ENCODE measurements around the gene HSPA12A. TPM values are rescaled to one million over a fixed set of nuclear protein-coding genes. Genes with fewer than 3 reads are reported as not detected.

HSPA12A gene
- total and polyA plus RNA-seq, 2 of the 13 experiments (the other 11 are each of a cell fraction or from before 2014, with no cell fraction given), result 6.4 to 13.6 TPM

DNA sequence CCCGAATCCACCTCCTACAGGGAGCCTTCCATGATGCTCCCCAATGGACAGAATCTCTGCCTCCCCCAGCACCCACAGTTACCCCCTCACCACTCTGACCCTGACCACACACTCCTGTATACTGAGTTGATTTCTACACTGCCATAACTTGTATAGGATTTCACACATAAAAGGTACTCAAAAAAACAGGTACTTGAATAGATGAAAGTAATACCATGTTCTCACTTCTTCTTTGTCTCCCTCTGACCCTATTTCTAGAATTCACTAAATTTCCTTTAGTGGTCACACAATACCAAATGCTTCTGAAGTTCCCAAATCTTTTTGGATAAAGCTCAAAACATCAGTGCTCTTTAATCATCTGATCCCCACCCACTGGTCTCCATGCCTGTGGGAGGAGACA lies 45.4 kb downstream of the HSPA12A start:
- no TSS peak for BruUV-seq (replicated peaks)
- Histone ChIP-seq H3K79me2 (ENCODE audit: insufficient read depth, low read length) (no peaks in the 10 kb centered on the region), H3K36me3 (replicated peaks in 1 of 2; ENCODE audit: control insufficient read depth in 1 of 2, insufficient read depth in 2 of 2, low read length in 2 of 2) (no peaks in the 10 kb centered on the region), H2AFZ (ENCODE audit: low read length) (no peak overlapping the region), H3K4me3 (replicated peaks in 1 of 3; ENCODE audit: insufficient read depth in 1 of 3, low read depth in 2 of 3, low read length in 3 of 3) (no peak overlapping the region), H3K9ac (ENCODE audit: insufficient read depth, low read depth, low read length) (no peak overlapping the region), H3K4me2 (ENCODE audit: low read depth, low read length) (no peak overlapping the region), H3K4me1 (ENCODE audit: insufficient read depth, low read length) (peaks cover 23% of the 10 kb centered on the region), H3K27me3 (ENCODE audit: control insufficient read depth in 1 of 2, insufficient read depth in 2 of 2, low read length in 2 of 2) (no peaks in the 10 kb centered on the region), H3K27ac (ENCODE audit: extremely low read length, insufficient read depth, low read length) (no peak overlapping the region), H4K20me1 (ENCODE audit: insufficient read depth, low read length) (no peaks in the 10 kb centered on the region), H3K9me3 (ENCODE audit: low read length) (no peaks in the 10 kb centered on the region)
- no peak for DNase-seq (ENCODE audit: low spot score)
- ChIA-PET CTCF (ENCODE audit: low intra/inter-chr PET ratio, low total read pairs) (no interaction called here), POLR2A (no interaction called here)
- 94% methylated on average over 1 of the region's 1 CpG for WGBS (ENCODE audit: low lambda C conversion rate)
- FAIRE-seq, result no peak
- no peak for ATAC-seq
- TF ChIP-seq ATF7-NPFF (CRISPR knock-in tag; IDR thresholded peaks at IDR 0.05; ENCODE audit: low read depth), result no peak
- TF ChIP-seq ZNF703 (CRISPR knock-in tag; IDR thresholded peaks at IDR 0.05; ENCODE audit: borderline replicate concordance), result no peak
- TF ChIP-seq, protein P1, sequence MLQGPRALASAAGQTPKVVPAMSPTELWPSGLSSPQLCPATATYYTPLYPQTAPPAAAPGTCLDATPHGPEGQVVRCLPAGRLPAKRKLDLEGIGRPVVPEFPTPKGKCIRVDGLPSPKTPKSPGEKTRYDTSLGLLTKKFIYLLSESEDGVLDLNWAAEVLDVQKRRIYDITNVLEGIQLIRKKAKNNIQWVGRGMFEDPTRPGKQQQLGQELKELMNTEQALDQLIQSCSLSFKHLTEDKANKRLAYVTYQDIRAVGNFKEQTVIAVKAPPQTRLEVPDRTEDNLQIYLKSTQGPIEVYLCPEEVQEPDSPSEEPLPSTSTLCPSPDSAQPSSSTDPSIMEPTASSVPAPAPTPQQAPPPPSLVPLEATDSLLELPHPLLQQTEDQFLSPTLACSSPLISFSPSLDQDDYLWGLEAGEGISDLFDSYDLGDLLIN (CRISPR knock-in tag; IDR thresholded peaks at IDR 0.05; ENCODE audit: borderline replicate concordance), result no peak
- TF ChIP-seq GPN1 (CRISPR knock-in tag; IDR thresholded peaks at IDR 0.05; ENCODE audit: borderline replicate concordance), result no peak
- no peak for TF ChIP-seq HNRNPUL1 (IDR thresholded peaks at IDR 0.05; ENCODE audit: low read depth, low read length)
- TF ChIP-seq, protein P2, sequence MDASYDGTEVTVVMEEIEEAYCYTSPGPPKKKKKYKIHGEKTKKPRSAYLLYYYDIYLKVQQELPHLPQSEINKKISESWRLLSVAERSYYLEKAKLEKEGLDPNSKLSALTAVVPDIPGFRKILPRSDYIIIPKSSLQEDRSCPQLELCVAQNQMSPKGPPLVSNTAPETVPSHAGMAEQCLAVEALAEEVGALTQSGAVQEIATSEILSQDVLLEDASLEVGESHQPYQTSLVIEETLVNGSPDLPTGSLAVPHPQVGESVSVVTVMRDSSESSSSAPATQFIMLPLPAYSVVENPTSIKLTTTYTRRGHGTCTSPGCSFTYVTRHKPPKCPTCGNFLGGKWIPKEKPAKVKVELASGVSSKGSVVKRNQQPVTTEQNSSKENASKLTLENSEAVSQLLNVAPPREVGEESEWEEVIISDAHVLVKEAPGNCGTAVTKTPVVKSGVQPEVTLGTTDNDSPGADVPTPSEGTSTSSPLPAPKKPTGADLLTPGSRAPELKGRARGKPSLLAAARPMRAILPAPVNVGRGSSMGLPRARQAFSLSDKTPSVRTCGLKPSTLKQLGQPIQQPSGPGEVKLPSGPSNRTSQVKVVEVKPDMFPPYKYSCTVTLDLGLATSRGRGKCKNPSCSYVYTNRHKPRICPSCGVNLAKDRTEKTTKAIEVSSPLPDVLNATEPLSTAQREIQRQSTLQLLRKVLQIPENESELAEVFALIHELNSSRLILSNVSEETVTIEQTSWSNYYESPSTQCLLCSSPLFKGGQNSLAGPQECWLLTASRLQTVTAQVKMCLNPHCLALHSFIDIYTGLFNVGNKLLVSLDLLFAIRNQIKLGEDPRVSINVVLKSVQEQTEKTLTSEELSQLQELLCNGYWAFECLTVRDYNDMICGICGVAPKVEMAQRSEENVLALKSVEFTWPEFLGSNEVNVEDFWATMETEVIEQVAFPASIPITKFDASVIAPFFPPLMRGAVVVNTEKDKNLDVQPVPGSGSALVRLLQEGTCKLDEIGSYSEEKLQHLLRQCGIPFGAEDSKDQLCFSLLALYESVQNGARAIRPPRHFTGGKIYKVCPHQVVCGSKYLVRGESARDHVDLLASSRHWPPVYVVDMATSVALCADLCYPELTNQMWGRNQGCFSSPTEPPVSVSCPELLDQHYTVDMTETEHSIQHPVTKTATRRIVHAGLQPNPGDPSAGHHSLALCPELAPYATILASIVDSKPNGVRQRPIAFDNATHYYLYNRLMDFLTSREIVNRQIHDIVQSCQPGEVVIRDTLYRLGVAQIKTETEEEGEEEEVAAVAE (CRISPR knock-in tag; IDR thresholded peaks at IDR 0.05; ENCODE audit: borderline replicate concordance), result no peak
- no peak for TF ChIP-seq CEBPG (CRISPR knock-in tag; IDR thresholded peaks at IDR 0.05)
- TF ChIP-seq, protein P3, sequence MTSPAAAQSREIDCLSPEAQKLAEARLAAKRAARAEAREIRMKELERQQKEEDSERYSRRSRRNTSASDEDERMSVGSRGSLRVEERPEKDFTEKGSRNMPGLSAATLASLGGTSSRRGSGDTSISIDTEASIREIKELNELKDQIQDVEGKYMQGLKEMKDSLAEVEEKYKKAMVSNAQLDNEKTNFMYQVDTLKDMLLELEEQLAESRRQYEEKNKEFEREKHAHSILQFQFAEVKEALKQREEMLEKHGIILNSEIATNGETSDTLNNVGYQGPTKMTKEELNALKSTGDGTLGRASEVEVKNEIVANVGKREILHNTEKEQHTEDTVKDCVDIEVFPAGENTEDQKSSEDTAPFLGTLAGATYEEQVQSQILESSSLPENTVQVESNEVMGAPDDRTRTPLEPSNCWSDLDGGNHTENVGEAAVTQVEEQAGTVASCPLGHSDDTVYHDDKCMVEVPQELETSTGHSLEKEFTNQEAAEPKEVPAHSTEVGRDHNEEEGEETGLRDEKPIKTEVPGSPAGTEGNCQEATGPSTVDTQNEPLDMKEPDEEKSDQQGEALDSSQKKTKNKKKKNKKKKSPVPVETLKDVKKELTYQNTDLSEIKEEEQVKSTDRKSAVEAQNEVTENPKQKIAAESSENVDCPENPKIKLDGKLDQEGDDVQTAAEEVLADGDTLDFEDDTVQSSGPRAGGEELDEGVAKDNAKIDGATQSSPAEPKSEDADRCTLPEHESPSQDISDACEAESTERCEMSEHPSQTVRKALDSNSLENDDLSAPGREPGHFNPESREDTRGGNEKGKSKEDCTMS (CRISPR knock-in tag; conservative IDR thresholded peaks at IDR 0.05), result no peak
- TF ChIP-seq, protein P4, sequence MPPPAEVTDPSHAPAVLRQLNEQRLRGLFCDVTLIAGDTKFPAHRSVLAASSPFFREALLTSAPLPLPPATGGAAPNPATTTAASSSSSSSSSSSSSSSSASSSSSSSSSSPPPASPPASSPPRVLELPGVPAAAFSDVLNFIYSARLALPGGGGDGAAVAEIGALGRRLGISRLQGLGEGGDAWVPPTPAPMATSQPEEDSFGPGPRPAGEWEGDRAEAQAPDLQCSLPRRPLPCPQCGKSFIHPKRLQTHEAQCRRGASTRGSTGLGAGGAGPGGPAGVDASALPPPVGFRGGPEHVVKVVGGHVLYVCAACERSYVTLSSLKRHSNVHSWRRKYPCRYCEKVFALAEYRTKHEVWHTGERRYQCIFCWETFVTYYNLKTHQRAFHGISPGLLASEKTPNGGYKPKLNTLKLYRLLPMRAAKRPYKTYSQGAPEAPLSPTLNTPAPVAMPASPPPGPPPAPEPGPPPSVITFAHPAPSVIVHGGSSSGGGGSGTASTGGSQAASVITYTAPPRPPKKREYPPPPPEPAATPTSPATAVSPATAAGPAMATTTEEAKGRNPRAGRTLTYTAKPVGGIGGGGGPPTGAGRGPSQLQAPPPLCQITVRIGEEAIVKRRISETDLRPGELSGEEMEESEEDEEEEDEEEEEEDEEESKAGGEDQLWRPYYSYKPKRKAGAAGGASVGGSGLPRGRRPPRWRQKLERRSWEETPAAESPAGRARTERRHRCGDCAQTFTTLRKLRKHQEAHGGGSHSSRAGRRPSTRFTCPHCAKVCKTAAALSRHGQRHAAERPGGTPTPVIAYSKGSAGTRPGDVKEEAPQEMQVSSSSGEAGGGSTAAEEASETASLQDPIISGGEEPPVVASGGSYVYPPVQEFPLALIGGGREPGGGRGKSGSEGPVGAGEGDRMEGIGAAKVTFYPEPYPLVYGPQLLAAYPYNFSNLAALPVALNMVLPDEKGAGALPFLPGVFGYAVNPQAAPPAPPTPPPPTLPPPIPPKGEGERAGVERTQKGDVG (CRISPR knock-in tag; IDR thresholded peaks at IDR 0.05; ENCODE audit: borderline replicate concordance), result no peak
- no peak for TF ChIP-seq MLLT10 (CRISPR knock-in tag; IDR thresholded peaks at IDR 0.05)
- TF ChIP-seq PCBP1 (IDR thresholded peaks at IDR 0.05; ENCODE audit: borderline replicate concordance, low read depth, low read length), result no peak
- no peak for TF ChIP-seq ELF1 (CRISPR knock-in tag; IDR thresholded peaks at IDR 0.05)
- intact Hi-C loops (cut with micrococcal nuclease; ENCODE audit: unreplicated experiment) (no loop called here), in situ Hi-C loops (cut with HindIII; ENCODE audit: extremely low pct_ligation_motif_present, low pct_unique_long_range_greater_than_20kb) (no loop called here)
